ENCODE data around the gene NCAPH2. TPM values are rescaled to one million over a fixed set of nuclear protein-coding genes. Genes with fewer than 3 reads are reported as not detected.

The NCAPH2 gene
- total RNA-seq, 6 donors from 2014 or later, result 55.4 to 104 (median 62.2) TPM

GRCh38 chr22:50467341-50467740, 40.7 kb upstream of the NCAPH2 start:
- no peaks in the 10 kb centered on the region for H3K27me3 ChIP-seq
- H3K27ac ChIP-seq, result no peak overlapping the region
- no peak for ATAC-seq (ENCODE audit: low FRiP score in 2 of 2)
- peaks cover 28 to 39% (median 31%) of the 10 kb centered on the region in 4 donors for H3K4me1 ChIP-seq
- H3K9me3 ChIP-seq, result no peaks in the 10 kb centered on the region
- TF ChIP-seq POLR2AphosphoS5 (IDR thresholded peaks at IDR 0.05), result no peak
- TF ChIP-seq EP300 (IDR thresholded peaks at IDR 0.05), result no peak
- TF ChIP-seq CTCF (IDR thresholded peaks at IDR 0.05), result no peak
- no peak for TF ChIP-seq POLR2A (IDR thresholded peaks at IDR 0.05)
- H3K36me3 ChIP-seq, result peaks cover 40 to 59% (median 59%) of the 10 kb centered on the region in 4 donors
- no peak overlapping the region for H3K4me3 ChIP-seq
- peak in 1 of 2 donors; percentile 80 for DNase-seq
- 93 to 94% methylated on average over 18 to 22 of the region's 24 CpGs for WGBS, 2 donors

DNA sequence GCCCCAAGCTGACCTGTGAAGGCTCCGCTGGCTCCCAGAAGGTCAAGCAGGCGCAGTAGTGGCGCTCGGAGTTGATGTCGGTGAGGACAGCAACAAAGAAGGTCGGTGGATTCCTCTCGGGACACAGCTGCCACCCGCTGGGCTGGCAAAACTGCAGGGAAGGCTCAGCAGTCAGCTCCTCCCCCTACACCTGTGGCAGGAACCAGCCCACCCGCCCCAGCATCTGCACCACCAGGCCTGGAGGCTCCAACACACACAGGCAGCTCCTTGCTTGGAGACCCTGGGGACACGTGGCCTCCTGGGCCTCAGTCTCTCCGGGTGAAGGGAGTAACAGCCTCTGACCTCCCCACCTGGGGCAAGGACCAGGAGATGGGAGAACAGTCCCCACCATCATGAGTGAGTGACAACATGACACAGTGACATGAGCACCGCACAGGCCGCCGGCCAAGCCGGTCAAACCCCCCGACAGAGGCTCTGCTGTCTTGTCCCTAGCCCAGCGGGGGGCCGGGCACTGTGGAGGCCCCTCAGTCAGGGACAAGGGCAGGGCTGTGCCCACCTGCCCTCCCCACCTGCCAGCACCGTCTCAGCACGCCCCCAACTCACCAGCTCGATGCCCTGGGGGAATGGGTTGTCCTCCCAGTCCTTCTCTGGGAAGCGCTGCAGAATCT, 40.1 kb upstream of the NCAPH2 start:
- DNase-seq, result peak in 1 of 2 donors; percentile 83
- peaks cover 34 to 54% (median 54%) of the 10 kb centered on the region in 4 donors for H3K36me3 ChIP-seq

GRCh38 chr22:50468626-50469025, 39.4 kb upstream of the NCAPH2 start:
- no peaks in the 10 kb centered on the region for H3K27me3 ChIP-seq
- peak overlapping the region in 3 of 4 donors; percentile 18 to 65 (median 48) for H3K27ac ChIP-seq
- WGBS, 2 donors, result 90 to 96% methylated on average over 7 to 8 of the region's 8 CpGs
- no peaks in the 10 kb centered on the region for H3K9me3 ChIP-seq
- H3K4me3 ChIP-seq, result no peak overlapping the region
- peaks cover 41 to 52% (median 44%) of the 10 kb centered on the region in 4 donors for H3K4me1 ChIP-seq
- ATAC-seq (ENCODE audit: low FRiP score in 2 of 2) (no peak), DNase-seq (peak in 1 of 2 donors; percentile 58)
- peaks cover 27 to 47% (median 46%) of the 10 kb centered on the region in 4 donors for H3K36me3 ChIP-seq
- TF ChIP-seq POLR2AphosphoS5 (IDR thresholded peaks at IDR 0.05) (no peak), POLR2A (IDR thresholded peaks at IDR 0.05) (no peak), CTCF (IDR thresholded peaks at IDR 0.05) (no peak), EP300 (IDR thresholded peaks at IDR 0.05) (no peak)

More for the DNA sequence above, 40.1 kb upstream of the NCAPH2 start:
- TF ChIP-seq CTCF (IDR thresholded peaks at IDR 0.05) (no peak), POLR2AphosphoS5 (IDR thresholded peaks at IDR 0.05) (no peak), EP300 (IDR thresholded peaks at IDR 0.05) (no peak), POLR2A (IDR thresholded peaks at IDR 0.05) (no peak)
- Histone ChIP-seq H3K4me3 (no peak overlapping the region), H3K27me3 (no peaks in the 10 kb centered on the region), H3K9me3 (no peaks in the 10 kb centered on the region), H3K27ac (no peak overlapping the region), H3K4me1 (peaks cover 33 to 44% (median 36%) of the 10 kb centered on the region in 4 donors)
- 84 to 95% methylated on average over 7 to 19 of the region's 22 CpGs for WGBS, 2 donors
- no peak for ATAC-seq (ENCODE audit: low FRiP score in 2 of 2)

DNA sequence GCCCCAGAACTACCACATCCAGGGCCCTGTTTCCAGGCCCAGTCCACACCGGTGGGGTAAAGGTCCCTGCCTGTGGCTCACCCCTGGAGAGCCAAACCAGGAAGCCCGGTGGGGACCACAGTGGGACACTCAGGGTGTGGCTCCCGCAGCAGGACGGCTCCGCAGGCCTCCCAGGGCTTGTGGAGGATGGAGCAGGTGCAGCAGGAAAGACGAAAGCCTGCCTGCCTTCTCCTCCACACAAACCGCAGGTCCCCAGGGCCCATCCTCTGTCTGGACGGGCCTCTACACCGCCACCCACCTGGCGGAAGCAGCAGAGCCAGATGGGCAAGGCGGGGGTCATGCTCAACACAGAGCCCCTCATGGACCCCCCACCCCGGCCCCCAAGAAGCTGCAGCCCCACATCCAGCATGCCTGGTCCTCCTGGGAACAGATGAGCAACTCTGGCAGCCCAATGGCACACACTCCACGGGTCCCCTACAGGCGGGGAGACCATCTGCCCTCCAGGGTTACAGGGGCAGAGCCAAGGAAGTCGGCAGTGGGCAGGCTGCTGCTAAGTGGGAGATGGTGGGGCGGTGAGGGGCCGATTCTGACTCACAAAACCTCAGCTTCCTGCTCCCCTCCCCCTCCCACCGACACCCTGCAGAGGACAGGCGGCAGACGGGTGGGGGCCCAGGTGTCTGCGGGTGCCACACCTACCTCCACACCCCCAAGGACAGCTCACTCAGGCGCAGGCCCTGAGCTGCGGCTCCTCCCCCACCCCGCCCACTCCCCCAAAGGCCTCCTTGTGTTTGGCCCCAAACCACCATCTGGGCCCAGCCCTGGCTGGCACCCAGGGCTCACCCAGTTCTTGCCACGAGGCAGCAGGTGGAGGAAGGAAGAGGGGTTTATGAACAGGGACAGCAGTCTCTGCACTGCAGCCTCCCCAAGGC, 38.4 kb upstream of the NCAPH2 start:
- 41% methylated on average over 7 to 23 of the region's 25 CpGs for WGBS, 2 donors
- TF ChIP-seq POLR2AphosphoS5 (IDR thresholded peaks at IDR 0.05) (peak in 1 of 2 donors; percentile 29), POLR2A (IDR thresholded peaks at IDR 0.05) (peak in 1 of 4 donors; percentile 19), EP300 (IDR thresholded peaks at IDR 0.05) (no peak)

GRCh38 chr22:50470491-50470890, 37.5 kb upstream of the NCAPH2 start:
- H3K27me3 ChIP-seq, result no peaks in the 10 kb centered on the region
- WGBS, 2 donors, result 70 to 74% methylated on average over 3 to 6 of the region's 6 CpGs
- no peaks in the 10 kb centered on the region for H3K9me3 ChIP-seq
- peaks cover 48 to 64% (median 53%) of the 10 kb centered on the region in 4 donors for H3K4me1 ChIP-seq
- H3K36me3 ChIP-seq, result peaks cover 17 to 28% (median 28%) of the 10 kb centered on the region in 4 donors
- DNase-seq (no peak), ATAC-seq (ENCODE audit: low FRiP score in 2 of 2) (no peak)
- no peak for TF ChIP-seq POLR2AphosphoS5 (IDR thresholded peaks at IDR 0.05)
- TF ChIP-seq CTCF (IDR thresholded peaks at IDR 0.05), result no peak
- no peak for TF ChIP-seq EP300 (IDR thresholded peaks at IDR 0.05)
- TF ChIP-seq POLR2A (IDR thresholded peaks at IDR 0.05), result no peak
- no peak overlapping the region for H3K4me3 ChIP-seq
- peak overlapping the region in 3 of 4 donors; percentile 22 to 65 (median 50) for H3K27ac ChIP-seq

More for the DNA sequence above, 38.4 kb upstream of the NCAPH2 start:
- H3K36me3 ChIP-seq, result peaks cover 17 to 36% (median 36%) of the 10 kb centered on the region in 4 donors
- no peaks in the 10 kb centered on the region for H3K9me3 ChIP-seq
- H3K4me1 ChIP-seq, result peaks cover 45 to 59% (median 49%) of the 10 kb centered on the region in 4 donors
- DNase-seq, result peak; percentile 83 to 89
- ATAC-seq (ENCODE audit: low FRiP score in 2 of 2), result peak; percentile 18 to 63
- no peak overlapping the region for H3K4me3 ChIP-seq
- H3K27me3 ChIP-seq, result no peaks in the 10 kb centered on the region
- H3K27ac ChIP-seq, result peak overlapping the region; percentile 18 to 65 (median 34)
